Glutamatergic neuron (in vitro differentiated cells): Measurements from ENCODE around the gene FXYD2. TPM values are rescaled to one million over a fixed set of nuclear protein-coding genes. Genes with fewer than 3 reads are reported as not detected.
A peak's percentile ranks its signal among the peaks of the same experiment; 100 is the strongest.

Source experiments
- DNase-seq: peaks from one replicate; pipeline ENCODE4 v3.0.0; 2022
- H3K27ac Mint-ChIP-seq: one replicate; pipeline ENCODE4 v1.8.0; 2020; ENCODE audit warnings: mild to moderate bottlenecking, mixed read lengths, inconsistent platforms; ENCODE audit not compliant: unreplicated experiment
- H3K27me3 Mint-ChIP-seq: one replicate; pipeline ENCODE4 v1.8.0; 2020; ENCODE audit warnings: mild to moderate bottlenecking, moderate library complexity, mixed read lengths, inconsistent platforms; ENCODE audit not compliant: unreplicated experiment
- H3K36me3 Mint-ChIP-seq: one replicate; pipeline ENCODE4 v1.8.0; 2020; ENCODE audit warnings: mild to moderate bottlenecking, mixed read lengths, inconsistent platforms; ENCODE audit not compliant: unreplicated experiment
- H3K4me1 Mint-ChIP-seq: one replicate; pipeline ENCODE4 v1.8.0; 2020; ENCODE audit warnings: mild to moderate bottlenecking, low read depth, mixed read lengths, inconsistent platforms; ENCODE audit not compliant: unreplicated experiment
- H3K4me3 Mint-ChIP-seq: one replicate; pipeline ENCODE4 v1.8.0; 2020; ENCODE audit warnings: mild to moderate bottlenecking, mixed read lengths, inconsistent platforms; ENCODE audit not compliant: unreplicated experiment
- H3K9me3 Mint-ChIP-seq: one replicate; pipeline ENCODE4 v1.8.0; 2020; ENCODE audit warnings: mild to moderate bottlenecking, moderate library complexity, mixed read lengths, inconsistent platforms; ENCODE audit not compliant: unreplicated experiment
- CTCF ChIP-seq: fragments of 200-600 bp; sonication (generic); IDR thresholded peaks from one replicate; pipeline ENCODE4 v1.5.0; 2021; ENCODE audit not compliant: partially characterized antibody, unreplicated experiment
- total RNA-seq: library from RNA; stranded (reverse); fragmentation: NEBNext Ultra II Directional; extraction: Animal tissue kit (Norgen Biotek cat#: 25700); gene quantifications from one replicate; pipeline ENCODE4 v1.2.1, GENCODE V29; 2021; ENCODE audit not compliant: unreplicated experiment

Gene FXYD2
- total RNA-seq, 1 donor from 2014 or later = 0.44 TPM

- H3K4me3 Mint-ChIP-seq = peak overlapping the region; percentile 22
- peak; percentile 89 for DNase-seq
- H3K36me3 Mint-ChIP-seq = no peaks in the 10 kb centered on the region
- peaks cover 3% of the 10 kb centered on the region for H3K4me1 Mint-ChIP-seq
- H3K9me3 Mint-ChIP-seq = no peaks in the 10 kb centered on the region
- peak; percentile 39 for TF ChIP-seq CTCF
- no peak overlapping the region for H3K27ac Mint-ChIP-seq
- peaks cover 3% of the 10 kb centered on the region for H3K27me3 Mint-ChIP-seq
Observed at GRCh38 chr11:117809236-117810055, 15.1 kb downstream of the FXYD2 start.

- no peak for DNase-seq
- no peak for TF ChIP-seq CTCF
- Mint-ChIP-seq H3K27ac (no peak overlapping the region), H3K9me3 (no peaks in the 10 kb centered on the region), H3K27me3 (peaks cover 3% of the 10 kb centered on the region), H3K4me1 (peaks cover 3% of the 10 kb centered on the region), H3K36me3 (no peaks in the 10 kb centered on the region), H3K4me3 (no peak overlapping the region)
Observed at GRCh38 chr11:117808784-117809183, 15.8 kb downstream of the FXYD2 start.

- no peak overlapping the region for H3K4me3 Mint-ChIP-seq
- H3K27ac Mint-ChIP-seq = no peak overlapping the region
- peak; percentile 85 for DNase-seq
- no peaks in the 10 kb centered on the region for H3K36me3 Mint-ChIP-seq
- H3K27me3 Mint-ChIP-seq = peaks cover 3% of the 10 kb centered on the region
- no peaks in the 10 kb centered on the region for H3K9me3 Mint-ChIP-seq
- peak; percentile 94 for TF ChIP-seq CTCF
- peaks cover 3% of the 10 kb centered on the region for H3K4me1 Mint-ChIP-seq
Observed at GRCh38 chr11:117807482-117808327, 16.8 kb downstream of the FXYD2 start.

- Mint-ChIP-seq H3K27ac (no peak overlapping the region), H3K9me3 (no peaks in the 10 kb centered on the region), H3K36me3 (no peaks in the 10 kb centered on the region), H3K4me3 (no peak overlapping the region), H3K27me3 (peaks cover 3% of the 10 kb centered on the region), H3K4me1 (peaks cover 3% of the 10 kb centered on the region)
- TF ChIP-seq CTCF = no peak
- DNase-seq = no peak
Observed at GRCh38 chr11:117806846-117807245, 17.7 kb downstream of the FXYD2 start.
